Measurements from ENCODE around the gene COG4.
"Not testable (repeated sequence)": the region's sequence is repeated elsewhere in the genome, so short reads cannot be mapped to it uniquely, and the experiment has no call there.

Gene COG4

DNA sequence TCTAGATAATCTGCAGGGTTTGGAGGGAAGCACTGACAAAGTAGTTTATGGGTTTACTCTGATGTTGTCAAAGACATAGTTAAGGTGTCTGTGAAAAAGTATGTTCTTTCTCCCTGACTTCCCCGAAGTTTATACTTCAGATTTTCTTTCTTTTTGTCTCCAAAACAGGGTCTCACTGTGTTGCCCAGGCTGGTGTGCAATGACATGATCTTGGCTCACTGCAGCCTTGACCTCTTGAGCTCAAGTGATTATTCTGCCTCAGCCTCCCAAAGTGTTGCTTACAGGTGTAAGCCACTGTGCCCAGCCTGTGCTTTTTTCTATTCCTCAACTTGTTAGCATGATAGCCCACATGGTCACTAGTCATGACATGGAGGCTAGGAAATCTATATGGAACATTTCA lies 21.2 kb upstream of the COG4 start:
- Histone ChIP-seq H3K27me3 (no peaks in the 10 kb centered on the region), H3K4me3 (ENCODE audit: low read depth in 1 of 2, low read length in 1 of 2) (no peak overlapping the region), H3K36me3 (peaks cover 99% of the 10 kb centered on the region), H3K9me3 (no peaks in the 10 kb centered on the region), H3K4me1 (ENCODE audit: control insufficient read depth in 1 of 2, insufficient read depth in 1 of 2, low read depth in 1 of 2, low read length in 1 of 2) (no peaks in the 10 kb centered on the region), H3K27ac (no peak overlapping the region)
- TF ChIP-seq, protein P1, sequence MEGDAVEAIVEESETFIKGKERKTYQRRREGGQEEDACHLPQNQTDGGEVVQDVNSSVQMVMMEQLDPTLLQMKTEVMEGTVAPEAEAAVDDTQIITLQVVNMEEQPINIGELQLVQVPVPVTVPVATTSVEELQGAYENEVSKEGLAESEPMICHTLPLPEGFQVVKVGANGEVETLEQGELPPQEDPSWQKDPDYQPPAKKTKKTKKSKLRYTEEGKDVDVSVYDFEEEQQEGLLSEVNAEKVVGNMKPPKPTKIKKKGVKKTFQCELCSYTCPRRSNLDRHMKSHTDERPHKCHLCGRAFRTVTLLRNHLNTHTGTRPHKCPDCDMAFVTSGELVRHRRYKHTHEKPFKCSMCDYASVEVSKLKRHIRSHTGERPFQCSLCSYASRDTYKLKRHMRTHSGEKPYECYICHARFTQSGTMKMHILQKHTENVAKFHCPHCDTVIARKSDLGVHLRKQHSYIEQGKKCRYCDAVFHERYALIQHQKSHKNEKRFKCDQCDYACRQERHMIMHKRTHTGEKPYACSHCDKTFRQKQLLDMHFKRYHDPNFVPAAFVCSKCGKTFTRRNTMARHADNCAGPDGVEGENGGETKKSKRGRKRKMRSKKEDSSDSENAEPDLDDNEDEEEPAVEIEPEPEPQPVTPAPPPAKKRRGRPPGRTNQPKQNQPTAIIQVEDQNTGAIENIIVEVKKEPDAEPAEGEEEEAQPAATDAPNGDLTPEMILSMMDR (IDR thresholded peaks at IDR 0.05): no peak

DNA sequence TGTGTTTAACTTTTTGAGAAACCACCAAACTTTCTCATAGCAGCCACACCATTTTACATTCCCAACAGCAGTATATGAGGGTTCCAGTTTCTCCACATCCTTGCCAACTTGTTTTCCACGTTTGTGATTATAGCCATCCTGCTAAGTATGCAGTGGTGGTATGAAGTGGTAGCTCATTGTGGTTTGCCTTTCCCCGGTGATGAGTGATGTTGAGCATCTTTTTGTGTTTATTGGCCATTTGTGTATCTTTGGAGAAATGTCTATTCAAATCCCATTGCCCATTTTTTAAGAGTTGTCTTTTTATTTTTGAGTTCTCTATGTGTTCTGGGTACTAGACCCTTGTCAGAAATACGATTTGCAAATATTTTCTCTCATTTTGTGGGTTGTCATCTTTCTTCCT lies 17.6 kb upstream of the COG4 start:
- H3K4me3 ChIP-seq (ENCODE audit: low read depth in 1 of 2, low read length in 1 of 2): no peak overlapping the region
- H3K27ac ChIP-seq: no peak overlapping the region
- no peaks in the 10 kb centered on the region for H3K4me1 ChIP-seq (ENCODE audit: control insufficient read depth in 1 of 2, insufficient read depth in 1 of 2, low read depth in 1 of 2, low read length in 1 of 2)
- H3K36me3 ChIP-seq: peaks cover 99% of the 10 kb centered on the region
- H3K9me3 ChIP-seq: no peaks in the 10 kb centered on the region
- H3K27me3 ChIP-seq: no peaks in the 10 kb centered on the region
- TF ChIP-seq, protein P1 (IDR thresholded peaks at IDR 0.05): no peak

DNA sequence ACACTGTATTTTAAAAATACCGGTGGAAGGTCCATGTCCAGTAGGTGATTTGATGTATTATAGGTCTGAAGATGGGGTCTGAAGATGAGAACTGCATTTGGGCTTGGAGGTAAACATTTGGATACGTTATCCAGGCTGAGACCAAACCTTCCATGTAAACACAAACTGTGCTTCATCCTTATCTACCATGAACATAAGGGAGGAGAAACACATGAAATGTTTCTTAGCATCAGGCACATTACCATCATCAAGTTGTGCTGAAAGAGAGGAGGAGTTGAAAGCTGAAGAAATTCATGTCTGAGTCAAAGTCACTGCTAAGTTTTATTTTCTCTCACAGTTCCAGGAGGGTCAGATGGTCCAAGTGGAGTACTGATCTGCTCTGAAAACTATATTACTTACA lies 11.6 kb upstream of the COG4 start:
- no peaks in the 10 kb centered on the region for H3K27me3 ChIP-seq
- no peak overlapping the region for H3K27ac ChIP-seq
- H3K4me1 ChIP-seq (ENCODE audit: control insufficient read depth in 1 of 2, insufficient read depth in 1 of 2, low read depth in 1 of 2, low read length in 1 of 2): no peaks in the 10 kb centered on the region
- H3K36me3 ChIP-seq: peaks cover 95% of the 10 kb centered on the region
- TF ChIP-seq, protein P1 (IDR thresholded peaks at IDR 0.05): no peak
- H3K4me3 ChIP-seq (ENCODE audit: low read depth in 1 of 2, low read length in 1 of 2): no peak overlapping the region
- H3K9me3 ChIP-seq: no peaks in the 10 kb centered on the region

DNA sequence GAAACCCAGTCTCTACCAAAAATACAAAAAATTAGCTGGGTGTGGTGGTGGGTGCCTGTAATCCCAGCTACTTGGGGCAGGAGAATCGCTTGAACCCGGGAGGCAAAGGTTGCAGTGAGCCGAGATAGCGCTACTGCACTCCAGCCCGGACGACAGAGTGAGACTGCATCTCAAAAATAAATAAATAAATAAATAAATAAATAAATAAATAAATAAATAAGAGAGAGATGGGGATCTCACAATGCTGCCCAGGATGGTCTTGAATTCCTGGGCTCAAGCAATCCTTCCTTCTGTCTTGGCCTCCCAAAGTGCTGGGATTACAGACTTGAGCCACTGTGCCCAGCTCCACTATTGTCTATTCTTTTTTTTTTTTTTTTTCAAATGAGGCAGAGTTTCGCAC lies 6.6 kb upstream of the COG4 start:
- not testable (repeated sequence) for H3K4me1 ChIP-seq (ENCODE audit: control insufficient read depth in 1 of 2, insufficient read depth in 1 of 2, low read depth in 1 of 2, low read length in 1 of 2); H3K27me3 ChIP-seq; H3K27ac ChIP-seq; H3K9me3 ChIP-seq; H3K4me3 ChIP-seq (ENCODE audit: low read depth in 1 of 2, low read length in 1 of 2)
- peaks cover 58% of the 10 kb centered on the region for H3K36me3 ChIP-seq

DNA sequence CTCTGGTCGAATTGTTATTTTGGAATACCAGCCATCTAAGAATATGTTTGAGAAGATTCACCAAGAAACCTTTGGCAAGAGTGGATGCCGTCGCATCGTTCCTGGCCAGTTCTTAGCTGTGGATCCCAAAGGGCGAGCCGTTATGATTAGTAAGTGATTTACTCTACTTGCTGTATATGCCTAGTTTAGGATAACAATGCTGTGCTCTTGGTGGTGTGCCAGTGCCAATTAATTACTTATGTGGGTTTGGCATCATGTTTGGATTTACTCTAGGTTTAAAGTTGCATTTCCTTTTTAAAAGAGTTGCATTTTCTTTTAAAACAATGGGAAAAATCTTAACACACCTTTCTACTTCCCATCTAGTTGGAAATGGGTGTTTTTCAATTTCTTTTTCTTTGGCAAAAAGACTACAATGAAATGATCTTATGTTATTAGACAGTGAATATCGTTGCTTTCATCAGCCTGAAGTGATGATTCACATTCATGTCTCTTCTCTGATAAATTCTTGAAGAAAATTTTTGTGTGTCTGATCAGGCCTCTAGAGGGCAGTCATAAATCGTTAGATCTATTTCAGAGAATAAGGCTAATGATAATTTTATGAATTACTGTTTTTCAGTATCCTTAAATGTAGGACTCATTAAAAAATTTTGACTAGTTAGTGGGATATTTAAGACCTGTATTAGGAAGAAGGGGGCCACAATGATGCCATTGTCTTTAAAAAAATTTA lies 5.9 kb upstream of the COG4 start:
- H3K27ac ChIP-seq: no peak overlapping the region
- no peak overlapping the region for H3K4me3 ChIP-seq (ENCODE audit: low read depth in 1 of 2, low read length in 1 of 2)
- H3K36me3 ChIP-seq: peaks cover 51% of the 10 kb centered on the region
- no peaks in the 10 kb centered on the region for H3K27me3 ChIP-seq
- TF ChIP-seq, protein P1 (IDR thresholded peaks at IDR 0.05): no peak
- H3K9me3 ChIP-seq: no peaks in the 10 kb centered on the region
- peaks cover 11 to 12% of the 10 kb centered on the region in 2 experiments for H3K4me1 ChIP-seq (ENCODE audit: control insufficient read depth in 1 of 2, insufficient read depth in 1 of 2, low read depth in 1 of 2, low read length in 1 of 2)

DNA sequence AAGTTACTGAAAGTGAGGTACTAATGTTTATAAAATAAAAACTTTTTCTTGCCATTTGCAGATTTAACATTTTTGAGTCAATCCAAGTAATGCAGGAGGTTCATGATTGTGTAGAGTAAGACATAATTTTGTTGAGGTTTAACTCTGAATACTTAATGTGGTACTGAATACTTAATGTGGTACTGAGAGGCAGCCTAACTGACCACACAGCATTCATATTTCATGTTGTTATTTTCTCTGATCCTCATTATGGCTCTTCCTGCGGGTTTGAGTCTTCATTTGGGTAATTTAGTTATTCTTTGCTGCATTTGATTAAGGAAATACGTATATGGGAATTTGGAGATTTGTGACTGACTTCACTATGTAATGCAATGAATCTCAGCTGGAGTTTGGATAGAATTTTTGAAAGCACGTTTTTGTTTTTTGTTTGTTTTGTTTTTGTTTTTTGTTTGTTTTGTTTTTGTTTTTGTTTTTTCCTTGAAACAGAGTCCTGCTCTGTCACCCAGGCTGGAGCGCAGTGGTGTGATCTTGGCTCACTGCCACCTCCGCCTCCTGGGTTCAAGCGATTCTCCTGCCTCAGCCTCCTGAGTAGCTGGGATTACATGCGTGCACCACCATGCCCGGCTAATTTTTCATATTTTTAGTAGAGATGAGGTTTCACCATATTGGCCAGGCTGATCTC lies 4.1 kb upstream of the COG4 start:
- TF ChIP-seq, protein P1 (IDR thresholded peaks at IDR 0.05): no peak
- Histone ChIP-seq H3K4me1 (ENCODE audit: control insufficient read depth in 1 of 2, insufficient read depth in 1 of 2, low read depth in 1 of 2, low read length in 1 of 2) (peaks cover 19 to 22% of the 10 kb centered on the region in 2 experiments), H3K36me3 (peaks cover 33% of the 10 kb centered on the region), H3K27me3 (no peaks in the 10 kb centered on the region), H3K4me3 (ENCODE audit: low read depth in 1 of 2, low read length in 1 of 2) (no peak overlapping the region), H3K9me3 (no peaks in the 10 kb centered on the region), H3K27ac (no peak overlapping the region)

Data from neutrophil (primary cell).